Measurements from ENCODE around the gene CDC42EP3.

- no peak for TF ChIP-seq CTCF (IDR thresholded peaks at IDR 0.05)
- no peak for TF ChIP-seq POLR2A (IDR thresholded peaks at IDR 0.05)
- no peak for TF ChIP-seq EP300 (IDR thresholded peaks at IDR 0.05)
These were observed 45.5 kb downstream of the CDC42EP3 start for GRCh38 chr2:37625796-37626571.
